ENCODE measurements around the gene MXRA7.

DNA sequence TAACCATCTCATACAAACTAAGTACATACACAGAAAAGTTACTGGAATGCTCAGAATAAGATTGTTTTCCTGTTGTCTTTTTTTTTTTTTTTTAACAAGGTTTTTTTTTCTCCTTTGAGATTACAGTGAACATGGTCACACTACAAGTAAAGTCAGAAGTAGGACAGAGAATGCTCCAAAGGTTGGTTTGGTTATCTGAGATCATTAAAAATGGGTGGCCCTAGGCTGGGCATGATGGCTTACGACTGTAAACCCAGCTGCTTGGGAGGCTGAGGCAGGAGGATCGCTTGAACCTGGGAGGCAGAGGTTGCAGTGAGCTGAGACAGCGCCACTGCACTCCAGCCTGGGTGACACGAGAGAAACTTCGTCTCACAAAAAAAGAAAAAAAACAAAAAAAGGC is 60.3 kb downstream of the MXRA7 start:
- TF ChIP-seq MXI1 (IDR thresholded peaks at IDR 0.05; ENCODE audit: low read depth, low read length) (no peak), GATA2 (CRISPR knock-in tag; IDR thresholded peaks at IDR 0.05) (no peak), EZH2phosphoT487 (IDR thresholded peaks at IDR 0.05; ENCODE audit: borderline replicate concordance, low read depth) (no peak), TCF12 (IDR thresholded peaks at IDR 0.05) (no peak), POLR2AphosphoS5 (IDR thresholded peaks at IDR 0.05; ENCODE audit: low read depth, low read length) (no peak), FOXJ3 (CRISPR knock-in tag; IDR thresholded peaks at IDR 0.05) (no peak), SMC3 (IDR thresholded peaks at IDR 0.05; ENCODE audit: low read depth, low read length) (no peak), FOXM1 (IDR thresholded peaks at IDR 0.05; ENCODE audit: low read depth) (no peak), CHD2 (IDR thresholded peaks at IDR 0.05; ENCODE audit: low read length, partially characterized antibody) (no peak), RCOR1 (IDR thresholded peaks at IDR 0.05; ENCODE audit: low read length) (no peak)
- TF ChIP-seq, protein P1, sequence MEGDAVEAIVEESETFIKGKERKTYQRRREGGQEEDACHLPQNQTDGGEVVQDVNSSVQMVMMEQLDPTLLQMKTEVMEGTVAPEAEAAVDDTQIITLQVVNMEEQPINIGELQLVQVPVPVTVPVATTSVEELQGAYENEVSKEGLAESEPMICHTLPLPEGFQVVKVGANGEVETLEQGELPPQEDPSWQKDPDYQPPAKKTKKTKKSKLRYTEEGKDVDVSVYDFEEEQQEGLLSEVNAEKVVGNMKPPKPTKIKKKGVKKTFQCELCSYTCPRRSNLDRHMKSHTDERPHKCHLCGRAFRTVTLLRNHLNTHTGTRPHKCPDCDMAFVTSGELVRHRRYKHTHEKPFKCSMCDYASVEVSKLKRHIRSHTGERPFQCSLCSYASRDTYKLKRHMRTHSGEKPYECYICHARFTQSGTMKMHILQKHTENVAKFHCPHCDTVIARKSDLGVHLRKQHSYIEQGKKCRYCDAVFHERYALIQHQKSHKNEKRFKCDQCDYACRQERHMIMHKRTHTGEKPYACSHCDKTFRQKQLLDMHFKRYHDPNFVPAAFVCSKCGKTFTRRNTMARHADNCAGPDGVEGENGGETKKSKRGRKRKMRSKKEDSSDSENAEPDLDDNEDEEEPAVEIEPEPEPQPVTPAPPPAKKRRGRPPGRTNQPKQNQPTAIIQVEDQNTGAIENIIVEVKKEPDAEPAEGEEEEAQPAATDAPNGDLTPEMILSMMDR (IDR thresholded peaks at IDR 0.05), result no peak
- TF ChIP-seq, protein P2, sequence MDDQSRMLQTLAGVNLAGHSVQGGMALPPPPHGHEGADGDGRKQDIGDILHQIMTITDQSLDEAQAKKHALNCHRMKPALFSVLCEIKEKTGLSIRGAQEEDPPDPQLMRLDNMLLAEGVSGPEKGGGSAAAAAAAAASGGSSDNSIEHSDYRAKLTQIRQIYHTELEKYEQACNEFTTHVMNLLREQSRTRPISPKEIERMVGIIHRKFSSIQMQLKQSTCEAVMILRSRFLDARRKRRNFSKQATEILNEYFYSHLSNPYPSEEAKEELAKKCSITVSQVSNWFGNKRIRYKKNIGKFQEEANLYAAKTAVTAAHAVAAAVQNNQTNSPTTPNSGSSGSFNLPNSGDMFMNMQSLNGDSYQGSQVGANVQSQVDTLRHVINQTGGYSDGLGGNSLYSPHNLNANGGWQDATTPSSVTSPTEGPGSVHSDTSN (IDR thresholded peaks at IDR 0.05), result no peak
- TF ChIP-seq, protein P3, sequence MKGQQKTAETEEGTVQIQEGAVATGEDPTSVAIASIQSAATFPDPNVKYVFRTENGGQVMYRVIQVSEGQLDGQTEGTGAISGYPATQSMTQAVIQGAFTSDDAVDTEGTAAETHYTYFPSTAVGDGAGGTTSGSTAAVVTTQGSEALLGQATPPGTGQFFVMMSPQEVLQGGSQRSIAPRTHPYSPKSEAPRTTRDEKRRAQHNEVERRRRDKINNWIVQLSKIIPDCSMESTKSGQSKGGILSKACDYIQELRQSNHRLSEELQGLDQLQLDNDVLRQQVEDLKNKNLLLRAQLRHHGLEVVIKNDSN (IDR thresholded peaks at IDR 0.05; ENCODE audit: borderline replicate concordance, low read depth), result no peak

Data from SK-N-SH (cell line).